Right lobe of liver (tissue), 4 donors: Measurements from ENCODE around the gene SYNJ2.

Experiments
- CTCF ChIP-seq, 4 donors: fragments of 200-600 bp in 3 of 4; fragments of 450-650 bp in 1 of 4; IDR thresholded peaks; one replicate each; pipeline versions ENCODE4 v1.5.1 to v1.8.0; 2016 to 2022; ENCODE audit warnings: antibody characterized with exemption in 4 of 4, mild to moderate bottlenecking in 2 of 4
- POLR2A ChIP-seq: fragments of 450-650 bp; IDR thresholded peaks from one replicate; pipeline ENCODE4 v1.6.1; 2017; ENCODE audit warnings: antibody characterized with exemption, mild to moderate bottlenecking
- donor health status: DM: no; HTN: no; CAD: no.
- donor health status: DM: no; HTN: no; CAD: no.
- donor health status: DM: no; HTN: yes; CAD: no.

- TF ChIP-seq CTCF (IDR thresholded peaks at IDR 0.05) (no peak), POLR2A (no peak)
Observed at GRCh38 chr6:158071121-158072082, 89.7 kb downstream of the SYNJ2 start.
